ENCODE data around the gene VKORC1L1. TPM values are rescaled to one million over a fixed set of nuclear protein-coding genes. Genes with fewer than 3 reads are reported as not detected.
"Not testable (repeated sequence)": the region's sequence is repeated elsewhere in the genome, so short reads cannot be mapped to it uniquely, and the experiment has no call there.

Gene VKORC1L1
- total and polyA plus RNA-seq, 10 of the 15 experiments (the other 5 are each of a cell fraction or from before 2014, with no cell fraction given), result 3.3 to 18.8 (median 12.5) TPM

DNA sequence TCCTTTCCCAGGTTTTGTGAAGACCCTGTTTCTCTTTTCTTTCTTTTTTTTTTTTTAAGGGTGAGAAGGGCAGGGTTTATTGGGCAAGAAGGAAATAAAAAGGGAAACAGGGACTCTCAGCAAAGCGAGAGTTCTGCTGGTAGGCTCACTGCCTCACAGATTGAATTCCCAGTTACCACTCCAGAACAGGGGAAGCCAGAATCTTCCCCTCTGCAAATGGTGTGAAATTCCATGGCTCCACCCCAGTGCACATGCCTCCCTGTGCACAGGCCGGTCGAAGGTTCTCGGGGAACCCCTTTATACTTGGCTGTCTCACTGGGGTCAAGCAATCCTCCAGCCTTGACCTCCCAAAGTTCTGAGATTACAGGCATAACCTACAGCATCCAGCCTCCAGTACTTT, 119.7 kb downstream of the VKORC1L1 start:
- Histone ChIP-seq H3K9ac (ENCODE audit: control insufficient read depth, insufficient read depth, low read length) (no peak overlapping the region), H3K79me2 (ENCODE audit: control insufficient read depth, insufficient read depth, low read length) (no peaks in the 10 kb centered on the region), H3K9me3 (replicated peaks; ENCODE audit: control insufficient read depth, insufficient read depth, low read length) (no peaks in the 10 kb centered on the region), H3K4me2 (ENCODE audit: control insufficient read depth, insufficient read depth) (no peak overlapping the region), H3K27ac (ENCODE audit: control insufficient read depth, insufficient read depth) (no peak overlapping the region), H3K27me3 (replicated peaks in 1 of 2; ENCODE audit: control insufficient read depth in 2 of 2, insufficient read depth in 2 of 2, low read length in 1 of 2) (no peaks in the 10 kb centered on the region), H3K36me3 (ENCODE audit: control insufficient read depth in 2 of 2, insufficient read depth in 2 of 2, low read length in 1 of 2) (no peaks in the 10 kb centered on the region), H2AFZ (ENCODE audit: control insufficient read depth, low read depth, low read length) (no peak overlapping the region), H3K4me3 (no peak overlapping the region), H4K20me1 (ENCODE audit: control insufficient read depth, insufficient read depth) (no peaks in the 10 kb centered on the region), H3K4me1 (ENCODE audit: control insufficient read depth, insufficient read depth, low read length) (no peaks in the 10 kb centered on the region)
- ATAC-seq (no peak), FAIRE-seq (no peak), DNase-seq (ENCODE audit: low read depth, low spot score) (no peak)
- RAD21 ChIA-PET (ENCODE audit: unreplicated experiment), result no interaction called here
- CTCF ChIA-PET, result no interaction called here
- 79% methylated on average over 4 of the region's 4 CpGs for WGBS (ENCODE audit: insufficient coverage, insufficient replicate concordance, low lambda C conversion rate, missing lambda C conversion rate)
- SMC1A ChIA-PET (ENCODE audit: uncharacterized antibody, unreplicated experiment), result no interaction called here
- BruUV-seq (replicated peaks), result no TSS peak
- intact Hi-C loops (cut with micrococcal nuclease; ENCODE audit: unreplicated experiment), result no loop called here
- in situ Hi-C loops (cut with MboI), result no loop called here
- POLR2A ChIA-PET, result no interaction called here
- TF ChIP-seq SMAD1 (IDR thresholded peaks at IDR 0.05; ENCODE audit: low read depth, partially characterized antibody) (no peak), MYC (IDR thresholded peaks at IDR 0.05; ENCODE audit: insufficient read depth, insufficient read length, insufficient replicate concordance, low read length, severe bottlenecking) (no peak), CBFB (IDR thresholded peaks at IDR 0.05; ENCODE audit: low read depth) (no peak), TCF3 (IDR thresholded peaks at IDR 0.05; ENCODE audit: borderline replicate concordance, insufficient read depth, low read depth, low read length) (no peak), JUND (IDR thresholded peaks at IDR 0.05; ENCODE audit: low read depth, low read length) (no peak), RFX5 (IDR thresholded peaks at IDR 0.05; ENCODE audit: low read depth, low read length) (no peak), SMAD5 (IDR thresholded peaks at IDR 0.05; ENCODE audit: low read depth) (no peak), ZBED1 (IDR thresholded peaks at IDR 0.05; ENCODE audit: borderline replicate concordance) (no peak), NFIC (IDR thresholded peaks at IDR 0.05; ENCODE audit: low read depth, low read length) (no peak), SMARCA5 (IDR thresholded peaks at IDR 0.05) (no peak), CHD1 (IDR thresholded peaks at IDR 0.05; ENCODE audit: low read depth, low read length) (no peak), WRNIP1 (IDR thresholded peaks at IDR 0.05; ENCODE audit: borderline replicate concordance, low read depth, low read length) (no peak), POLR2AphosphoS2 (IDR thresholded peaks at IDR 0.05; ENCODE audit: low read depth, low read length) (no peak), FOXM1 (IDR thresholded peaks at IDR 0.05; ENCODE audit: low read depth, low read length) (no peak), CREM (IDR thresholded peaks at IDR 0.05; ENCODE audit: low read depth) (no peak), ZSCAN29 (IDR thresholded peaks at IDR 0.05) (no peak), NRF1 (conservative IDR thresholded peaks at IDR 0.05; ENCODE audit: low read depth, low read length) (no peak), SREBF2 (IDR thresholded peaks at IDR 0.05; ENCODE audit: low read length) (no peak)
- TF ChIP-seq, protein P1, sequence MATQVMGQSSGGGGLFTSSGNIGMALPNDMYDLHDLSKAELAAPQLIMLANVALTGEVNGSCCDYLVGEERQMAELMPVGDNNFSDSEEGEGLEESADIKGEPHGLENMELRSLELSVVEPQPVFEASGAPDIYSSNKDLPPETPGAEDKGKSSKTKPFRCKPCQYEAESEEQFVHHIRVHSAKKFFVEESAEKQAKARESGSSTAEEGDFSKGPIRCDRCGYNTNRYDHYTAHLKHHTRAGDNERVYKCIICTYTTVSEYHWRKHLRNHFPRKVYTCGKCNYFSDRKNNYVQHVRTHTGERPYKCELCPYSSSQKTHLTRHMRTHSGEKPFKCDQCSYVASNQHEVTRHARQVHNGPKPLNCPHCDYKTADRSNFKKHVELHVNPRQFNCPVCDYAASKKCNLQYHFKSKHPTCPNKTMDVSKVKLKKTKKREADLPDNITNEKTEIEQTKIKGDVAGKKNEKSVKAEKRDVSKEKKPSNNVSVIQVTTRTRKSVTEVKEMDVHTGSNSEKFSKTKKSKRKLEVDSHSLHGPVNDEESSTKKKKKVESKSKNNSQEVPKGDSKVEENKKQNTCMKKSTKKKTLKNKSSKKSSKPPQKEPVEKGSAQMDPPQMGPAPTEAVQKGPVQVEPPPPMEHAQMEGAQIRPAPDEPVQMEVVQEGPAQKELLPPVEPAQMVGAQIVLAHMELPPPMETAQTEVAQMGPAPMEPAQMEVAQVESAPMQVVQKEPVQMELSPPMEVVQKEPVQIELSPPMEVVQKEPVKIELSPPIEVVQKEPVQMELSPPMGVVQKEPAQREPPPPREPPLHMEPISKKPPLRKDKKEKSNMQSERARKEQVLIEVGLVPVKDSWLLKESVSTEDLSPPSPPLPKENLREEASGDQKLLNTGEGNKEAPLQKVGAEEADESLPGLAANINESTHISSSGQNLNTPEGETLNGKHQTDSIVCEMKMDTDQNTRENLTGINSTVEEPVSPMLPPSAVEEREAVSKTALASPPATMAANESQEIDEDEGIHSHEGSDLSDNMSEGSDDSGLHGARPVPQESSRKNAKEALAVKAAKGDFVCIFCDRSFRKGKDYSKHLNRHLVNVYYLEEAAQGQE (IDR thresholded peaks at IDR 0.05; ENCODE audit: low read depth, low read length), result no peak

DNA sequence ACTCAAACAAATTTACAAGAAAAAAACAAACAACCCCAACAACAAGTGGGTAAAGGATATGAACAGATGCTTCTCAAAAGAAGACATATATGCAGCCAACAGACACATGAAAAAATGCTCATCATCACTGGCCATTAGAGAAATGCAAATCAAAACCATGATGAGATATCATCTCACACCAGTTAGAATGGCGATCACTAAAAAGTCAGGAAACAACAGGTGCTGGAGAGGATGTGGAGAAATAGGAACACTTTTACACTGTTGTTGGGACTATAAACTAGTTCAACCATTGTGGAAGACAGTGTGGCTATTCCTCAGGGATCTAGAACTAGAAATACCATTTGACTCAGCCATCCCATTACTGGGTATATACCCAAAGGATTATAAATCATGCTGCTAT, 122.1 kb downstream of the VKORC1L1 start:
- H3K9me3 ChIP-seq (replicated peaks; ENCODE audit: control insufficient read depth, insufficient read depth, low read length); H3K27me3 ChIP-seq (replicated peaks in 1 of 2; ENCODE audit: control insufficient read depth in 2 of 2, insufficient read depth in 2 of 2, low read length in 1 of 2); H3K4me2 ChIP-seq (ENCODE audit: control insufficient read depth, insufficient read depth); H4K20me1 ChIP-seq (ENCODE audit: control insufficient read depth, insufficient read depth); RAD21 ChIA-PET (ENCODE audit: unreplicated experiment); BruUV-seq (replicated peaks); POLR2A ChIA-PET; H3K4me1 ChIP-seq (ENCODE audit: control insufficient read depth, insufficient read depth, low read length); ATAC-seq; H3K27ac ChIP-seq (ENCODE audit: control insufficient read depth, insufficient read depth); H3K79me2 ChIP-seq (ENCODE audit: control insufficient read depth, insufficient read depth, low read length); H3K4me3 ChIP-seq; CTCF ChIA-PET; intact Hi-C loops (cut with micrococcal nuclease; ENCODE audit: unreplicated experiment); DNase-seq (ENCODE audit: low read depth, low spot score); in situ Hi-C loops (cut with MboI); FAIRE-seq; H2AFZ ChIP-seq (ENCODE audit: control insufficient read depth, low read depth, low read length); H3K9ac ChIP-seq (ENCODE audit: control insufficient read depth, insufficient read depth, low read length); SMC1A ChIA-PET (ENCODE audit: uncharacterized antibody, unreplicated experiment); H3K36me3 ChIP-seq (ENCODE audit: control insufficient read depth in 2 of 2, insufficient read depth in 2 of 2, low read length in 1 of 2): not testable (repeated sequence)
- 94% methylated on average over 1 of the region's 1 CpG for WGBS (ENCODE audit: insufficient coverage, insufficient replicate concordance, low lambda C conversion rate, missing lambda C conversion rate)
